GM10847 (cell line): ENCODE measurements around the gene CELSR1.

Source experiments
- POLR2A ChIP-seq: IDR thresholded peaks from 2 replicates; pipeline ENCODE4 v1.6.1; 2011; ENCODE audit not compliant: insufficient read length; ENCODE audit errors: extremely low read depth

Gene CELSR1

DNA sequence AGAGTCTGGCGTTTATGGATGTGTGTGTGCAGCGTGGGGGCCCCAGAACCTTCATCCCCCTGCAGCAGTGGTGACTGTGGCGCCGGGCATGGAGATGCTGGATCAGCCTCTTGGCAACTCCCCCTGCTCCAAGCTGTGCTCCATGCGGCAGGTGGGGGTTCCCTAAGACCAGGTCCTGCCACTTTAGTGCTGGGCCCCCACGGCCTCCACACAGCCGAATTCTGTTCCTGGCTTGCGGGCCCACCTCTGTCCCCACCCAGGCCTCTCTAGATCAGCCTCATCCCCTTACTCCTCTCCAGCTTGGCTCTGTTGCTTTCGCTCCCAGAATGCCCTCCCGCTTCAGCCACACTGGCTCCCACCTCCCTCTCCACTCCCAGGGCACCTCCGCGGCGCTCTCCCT, 142.3 kb downstream of the CELSR1 start:
- TF ChIP-seq POLR2A = no peak

DNA sequence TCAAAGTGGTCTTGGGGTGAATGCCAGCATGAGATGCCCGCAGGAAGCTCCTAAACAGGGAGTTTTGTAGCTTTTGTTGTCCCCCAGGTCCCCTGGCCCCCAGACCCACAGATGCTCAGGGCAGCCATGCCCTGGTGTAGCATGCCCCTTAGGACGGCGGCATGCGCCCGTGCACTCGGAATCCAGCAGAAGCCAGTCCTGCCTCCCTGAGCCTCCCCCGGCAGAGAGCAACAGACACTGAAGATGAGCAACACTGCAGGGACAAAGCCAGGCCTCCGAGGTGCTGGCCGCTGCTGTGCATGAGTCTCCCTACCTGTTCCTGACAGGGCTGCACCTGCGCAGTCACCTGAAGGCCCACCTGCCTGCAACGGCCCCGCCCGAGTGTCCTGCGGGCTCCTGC, 142.8 kb downstream of the CELSR1 start:
- no peak for TF ChIP-seq POLR2A

DNA sequence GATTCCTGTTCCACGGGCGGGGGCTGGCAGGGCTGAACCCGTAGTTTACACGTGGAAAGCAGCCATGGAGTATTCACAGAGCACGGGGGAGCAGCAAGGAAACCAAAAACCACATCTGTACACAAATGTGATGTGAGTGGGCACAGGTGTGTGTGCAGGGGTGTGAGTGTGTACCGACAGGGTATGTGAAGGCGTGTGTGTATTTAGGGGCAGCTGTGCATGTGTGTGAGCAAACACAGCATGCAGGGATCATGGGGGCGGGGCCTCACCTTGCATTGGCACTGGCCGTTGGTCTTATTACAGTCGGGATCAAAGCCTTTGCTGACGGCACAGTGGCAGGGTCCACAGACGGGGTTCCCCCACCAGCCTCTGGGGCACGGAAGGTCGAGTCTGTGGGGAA, 143.5 kb downstream of the CELSR1 start:
- no peak for TF ChIP-seq POLR2A

DNA sequence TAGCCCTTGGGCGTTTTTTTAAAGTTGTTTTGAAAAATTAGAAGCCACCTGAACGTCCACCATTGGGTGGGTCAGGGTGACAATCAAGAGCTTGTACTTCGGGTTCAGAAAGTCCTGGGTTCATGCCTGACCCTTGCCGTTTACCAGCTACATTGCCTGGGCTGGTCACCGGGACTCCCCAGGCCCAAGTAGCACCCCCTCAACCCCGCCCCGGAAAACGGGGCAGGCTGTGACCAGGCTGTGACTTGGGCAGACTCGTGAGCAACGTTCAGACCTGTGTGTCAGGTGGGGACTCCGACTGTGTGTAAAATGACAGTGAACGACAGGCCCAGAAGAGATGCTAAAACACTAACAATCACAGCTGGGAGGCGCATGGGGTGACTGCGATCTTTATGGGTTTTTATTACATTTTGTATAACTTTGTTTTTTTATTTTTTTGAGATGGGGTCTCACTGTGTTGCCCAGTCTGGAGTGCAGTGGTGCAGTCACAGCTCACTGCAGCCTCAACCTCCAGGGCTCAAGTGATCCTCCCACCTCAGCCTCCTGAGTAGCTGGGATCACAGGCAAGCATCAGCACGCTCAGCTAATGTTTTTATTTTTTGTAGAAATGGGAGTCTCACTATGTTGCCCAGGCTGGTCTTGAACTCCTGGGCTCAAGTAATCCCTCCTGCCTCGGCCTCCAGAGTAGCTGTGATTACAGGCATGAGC, 145.1 kb downstream of the CELSR1 start:
- TF ChIP-seq POLR2A = no peak

DNA sequence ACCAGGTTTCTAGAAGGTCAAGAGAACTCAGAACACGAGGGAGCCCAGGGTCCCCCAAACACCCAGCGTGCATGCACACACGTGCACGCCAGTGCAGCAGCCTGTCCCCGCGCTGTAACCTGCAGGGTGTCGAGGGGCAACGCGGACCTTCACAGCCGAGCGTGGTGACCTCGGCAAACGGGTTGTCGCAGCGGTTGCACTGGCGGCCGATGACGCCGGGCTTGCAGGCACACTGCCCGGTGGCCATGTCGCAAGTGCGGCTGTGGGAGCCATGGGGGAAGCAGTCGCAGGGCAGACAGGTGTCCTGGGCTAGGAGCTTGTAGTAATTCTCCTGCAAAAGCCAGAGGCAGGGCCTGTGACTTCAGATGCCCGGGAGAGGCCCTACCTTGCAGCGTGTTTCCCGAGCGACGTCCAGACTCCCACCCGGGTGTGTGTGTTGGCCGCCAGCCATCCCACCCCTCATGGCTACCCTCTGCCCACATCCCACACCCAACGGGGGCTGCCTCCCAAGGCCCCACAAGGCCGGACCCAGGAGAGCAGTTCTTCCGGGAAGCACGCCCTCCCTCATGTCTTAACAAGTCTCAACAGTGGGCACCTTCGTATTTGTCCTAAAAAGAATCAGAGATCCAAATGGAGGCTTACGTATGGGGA, 145.8 kb downstream of the CELSR1 start:
- no peak for TF ChIP-seq POLR2A

DNA sequence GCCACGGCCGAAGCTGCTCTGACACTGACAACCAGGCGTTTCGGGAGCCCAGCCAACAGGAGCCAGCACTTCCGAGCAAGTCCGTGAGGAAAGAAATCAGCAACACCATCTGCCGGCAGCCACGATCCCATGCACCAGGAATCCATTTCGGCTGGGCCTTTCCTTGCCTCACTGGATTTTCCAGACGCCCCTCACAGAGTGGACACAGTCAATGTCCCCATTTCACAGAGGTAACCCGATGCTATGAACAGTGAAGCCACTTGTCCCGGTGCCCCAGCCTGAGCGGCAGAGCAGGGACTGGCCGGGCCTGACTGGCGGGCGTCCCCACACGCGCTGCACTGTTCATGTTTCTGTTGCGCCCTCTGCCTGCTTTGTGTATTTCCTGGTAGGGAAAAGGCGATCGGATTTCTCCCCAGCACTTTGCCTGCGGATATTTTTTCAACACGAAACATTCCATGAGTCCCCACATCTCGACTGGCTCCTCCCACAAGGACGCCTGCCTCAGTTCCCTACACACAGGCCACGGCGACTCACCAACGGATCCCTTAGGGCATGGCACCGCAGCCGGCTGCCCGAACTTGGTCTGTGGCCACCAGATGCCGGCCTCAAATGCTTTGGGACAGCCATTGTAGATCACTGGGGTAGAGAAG, 146.6 kb downstream of the CELSR1 start:
- TF ChIP-seq POLR2A = no peak

DNA sequence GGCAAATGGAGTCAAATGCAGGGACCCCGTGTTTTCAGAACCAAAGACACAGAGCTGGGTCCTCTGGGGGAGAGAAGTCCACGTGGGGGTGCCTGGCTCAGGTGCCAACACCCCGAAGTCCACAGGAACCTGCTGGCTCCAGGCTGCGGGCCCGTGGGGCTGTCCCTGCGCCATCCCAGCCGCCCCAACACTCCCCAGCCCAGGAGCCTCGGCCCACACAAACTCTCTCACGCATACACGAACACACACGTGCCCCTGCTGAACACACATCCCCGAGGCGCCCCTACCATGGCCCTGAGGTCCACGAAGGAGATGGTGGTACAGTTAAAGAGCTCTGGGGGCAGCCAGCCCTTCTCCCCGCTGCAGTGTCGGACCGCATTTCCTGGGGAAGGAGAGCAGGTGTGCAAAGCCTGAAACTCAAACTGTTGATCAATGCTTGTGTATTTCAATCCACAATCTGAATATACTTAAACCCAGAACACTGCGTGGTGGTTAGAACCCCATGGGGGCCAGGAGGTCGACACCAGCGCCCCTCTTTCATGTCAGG, 147.2 kb downstream of the CELSR1 start:
- no peak for TF ChIP-seq POLR2A

DNA sequence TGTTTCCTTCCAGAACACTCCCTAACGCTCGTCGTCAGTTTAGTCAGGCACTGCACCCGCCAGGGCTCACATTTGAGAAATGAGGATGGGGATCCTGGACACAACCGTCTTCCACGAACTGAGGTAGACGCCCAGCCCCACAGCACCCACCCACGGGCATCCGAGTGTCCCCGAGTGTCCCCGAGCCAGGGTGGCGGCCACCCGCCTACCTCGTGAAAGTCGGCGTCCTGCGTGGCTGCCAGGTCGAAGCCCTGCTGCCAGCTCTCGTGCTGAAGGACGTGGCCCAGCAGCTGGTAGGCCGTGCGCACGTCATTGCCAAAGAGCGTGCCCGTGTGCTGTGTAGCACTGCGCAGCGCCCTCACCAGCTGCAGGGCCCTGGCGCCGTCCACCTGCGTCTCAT, 148.3 kb downstream of the CELSR1 start:
- TF ChIP-seq POLR2A = no peak

DNA sequence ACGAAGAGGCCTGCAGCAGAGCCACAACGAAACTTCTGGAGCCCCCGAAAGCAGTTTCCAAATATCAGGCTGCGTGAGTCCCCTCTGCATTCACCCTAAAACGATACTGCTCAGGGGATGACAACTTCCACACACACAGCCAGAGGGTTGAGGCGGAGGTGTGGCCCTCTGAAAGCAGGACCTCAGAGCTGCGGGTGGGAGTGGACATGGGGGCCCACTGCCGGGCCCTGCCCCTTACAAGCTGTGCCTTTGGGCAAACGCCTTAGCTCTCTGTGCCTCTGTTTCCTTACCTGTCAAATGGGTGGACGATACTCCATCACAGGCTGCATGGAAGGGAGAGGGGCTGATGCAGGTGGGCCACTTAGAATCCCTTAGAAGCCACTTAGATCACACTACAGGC, 148.8 kb downstream of the CELSR1 start:
- TF ChIP-seq POLR2A = no peak

DNA sequence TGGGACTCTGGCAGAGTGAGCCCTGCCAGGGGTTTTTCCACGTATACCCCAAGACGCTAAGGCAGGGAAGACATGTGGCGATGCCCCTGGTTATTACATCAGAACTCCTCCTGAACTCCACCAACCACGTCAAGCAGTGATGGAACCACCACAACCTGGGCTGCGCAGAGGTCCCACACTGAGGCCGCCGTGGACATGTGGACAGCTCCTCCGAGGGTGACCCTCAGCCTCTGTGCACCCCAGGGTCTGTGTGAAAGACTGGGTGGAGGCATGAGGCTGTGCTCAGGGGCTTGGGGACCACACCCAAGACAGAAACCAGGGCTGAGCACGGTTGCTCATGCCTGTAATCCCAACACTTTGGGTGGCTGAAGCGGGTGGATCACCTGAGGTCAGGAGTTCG, 149.7 kb downstream of the CELSR1 start:
- no peak for TF ChIP-seq POLR2A

DNA sequence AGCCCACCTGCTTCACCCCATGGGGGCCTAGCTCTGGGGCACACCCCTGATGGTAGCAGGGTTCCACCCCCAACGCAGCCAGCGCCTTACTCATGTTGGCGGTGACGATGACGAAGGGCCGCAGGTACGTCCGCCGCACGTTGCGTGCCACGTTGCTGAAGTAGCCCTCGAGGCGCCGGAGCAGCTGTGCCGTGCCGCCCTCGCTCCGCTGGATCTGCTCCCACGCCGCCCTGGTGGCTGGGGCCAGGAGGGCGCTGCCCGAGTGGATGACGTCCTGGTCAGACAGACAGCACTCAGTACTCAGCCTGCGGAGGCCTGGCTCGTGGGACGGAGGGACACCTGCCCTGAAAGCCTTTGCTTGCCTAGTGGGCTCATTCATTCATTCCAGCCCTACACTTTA, 151.1 kb downstream of the CELSR1 start:
- TF ChIP-seq POLR2A = no peak

DNA sequence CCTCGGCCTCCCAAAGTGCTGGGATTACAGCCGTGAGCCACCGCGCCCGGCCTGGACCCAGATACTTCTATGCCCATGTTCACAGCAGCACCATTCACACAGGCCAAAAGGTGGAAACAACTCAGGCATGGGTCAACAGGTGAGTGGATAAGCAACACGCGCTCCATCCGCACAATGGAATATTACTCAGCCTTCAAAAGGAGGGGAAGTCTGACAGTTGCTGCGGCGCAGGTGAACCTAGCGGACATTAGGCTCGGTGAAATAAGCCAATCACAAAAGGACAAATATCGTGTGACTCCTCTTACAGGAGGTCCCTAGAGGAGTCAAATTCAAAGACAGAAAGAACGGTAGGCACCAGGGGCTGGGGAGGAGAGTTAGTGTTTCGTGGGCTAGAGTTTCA, 154.9 kb downstream of the CELSR1 start:
- no peak for TF ChIP-seq POLR2A

DNA sequence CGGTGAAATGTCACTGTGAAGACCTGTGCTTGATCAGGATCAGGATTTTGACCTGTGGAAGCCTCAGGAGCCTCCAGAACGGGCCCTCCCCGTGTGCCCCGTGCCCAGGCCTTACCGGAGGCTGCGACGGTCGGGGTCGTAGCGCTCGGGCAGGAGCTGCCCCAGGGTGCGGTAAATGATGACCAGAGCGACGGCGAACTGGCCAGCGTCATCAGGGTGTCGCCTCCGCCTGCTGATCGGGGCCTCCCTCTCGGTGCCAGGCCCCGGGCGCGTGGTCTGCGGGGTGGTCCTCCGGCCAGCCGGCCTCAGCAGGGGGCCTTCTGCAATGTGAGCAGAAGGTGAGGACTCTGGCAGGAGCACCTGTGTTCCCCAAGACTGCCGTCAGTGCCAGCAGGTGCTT, 155.7 kb downstream of the CELSR1 start:
- no peak for TF ChIP-seq POLR2A

DNA sequence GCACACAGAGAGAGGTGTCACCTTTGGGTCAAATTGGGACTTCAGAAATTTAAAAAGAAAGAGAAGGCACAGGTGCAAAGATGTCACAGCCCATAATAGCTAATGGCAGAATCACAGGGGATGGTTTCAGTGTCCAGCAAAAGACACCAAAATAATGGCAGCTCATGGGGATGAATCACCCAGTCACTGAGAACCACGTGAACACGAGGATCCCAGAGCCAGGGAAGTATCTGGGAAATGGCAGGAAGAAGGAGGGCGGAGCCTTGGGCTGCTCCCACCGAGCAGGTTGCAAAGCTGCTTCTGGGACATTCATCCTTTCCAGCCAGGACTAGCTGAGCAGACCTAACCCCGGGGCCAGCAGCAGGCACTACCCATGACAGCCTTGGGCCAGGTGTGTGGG, 156.3 kb downstream of the CELSR1 start:
- no peak for TF ChIP-seq POLR2A

DNA sequence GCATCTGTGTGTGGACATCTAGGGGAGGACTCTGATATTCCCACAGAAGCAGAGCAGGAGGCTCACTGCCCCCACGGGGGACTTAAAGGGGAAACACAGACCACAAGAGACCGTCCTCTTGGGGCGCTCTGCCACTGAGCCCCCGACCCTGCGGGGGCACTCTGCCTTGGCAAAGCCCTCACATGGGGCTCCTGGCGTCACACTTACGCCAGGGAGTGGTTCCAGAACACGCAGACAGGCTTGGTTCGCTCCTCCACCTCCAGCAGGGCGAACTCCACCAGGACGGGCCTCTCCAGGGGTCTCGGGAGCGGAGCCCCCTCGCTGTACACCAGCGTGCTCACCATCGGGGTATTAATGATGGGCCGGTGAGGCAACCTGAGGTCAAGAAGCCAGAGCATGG, 156.8 kb downstream of the CELSR1 start:
- no peak for TF ChIP-seq POLR2A

DNA sequence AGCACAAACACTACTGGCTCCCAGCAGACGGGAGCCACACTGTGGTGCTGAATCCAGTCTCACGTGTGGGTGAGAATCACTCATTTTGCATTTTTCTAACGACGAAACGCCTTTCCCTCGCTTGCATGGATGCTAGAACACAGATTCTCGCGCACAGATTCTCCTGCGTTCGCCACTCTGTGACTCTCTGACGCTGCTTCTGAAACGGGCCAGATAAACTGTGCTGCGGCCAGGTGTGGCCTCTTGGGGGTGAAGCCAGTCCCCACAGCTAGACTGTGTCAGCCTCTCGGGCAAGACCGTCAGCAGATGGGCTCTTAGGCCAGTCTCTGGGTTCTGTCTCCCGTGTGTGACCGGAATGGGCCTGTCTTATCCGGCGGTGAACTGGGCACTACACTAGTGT, 157.4 kb downstream of the CELSR1 start:
- no peak for TF ChIP-seq POLR2A
